IMR-90 (cell line): Measurements from ENCODE around the gene SLC30A1. TPM values are rescaled to one million over a fixed set of nuclear protein-coding genes. Genes with fewer than 3 reads are reported as not detected.

Source experiments
- ATAC-seq: fragments of 200-7000 bp; cut with Tn5 transposase; 2 replicates; pipeline ENCODE4 v1.9.1; 2020; ENCODE audit warnings: low read depth, mild to moderate bottlenecking, moderate library complexity
- BruUV-seq: library from RNA; stranded (reverse); fragments of 400-500 nt; replicated peaks from 2 replicates; lab custom pipeline; 2021; lab: Mats Ljungman, UMichigan
- CTCF ChIA-PET: fragments of 300-600 bp; formaldehyde crosslinking; extraction: SDS; loops from one replicate; lab custom pipeline; 2021; ENCODE audit warnings: antibody characterized with exemption; lab: Yijun Ruan, JAX
- POLR2A ChIA-PET: fragments of 300-600 bp; sonication (Branson Sonifier 250); formaldehyde crosslinking; loops from one replicate; lab custom pipeline; 2022; ENCODE audit warnings: antibody characterized with exemption; ENCODE audit not compliant: unreplicated experiment; lab: Charles Lee
- DNase-seq: peaks from one replicate; pipeline ENCODE4 v3.0.0; 2013
- H2AFZ ChIP-seq: replicated peaks from 2 replicates; pipeline ENCODE3; 2013; ENCODE audit warnings: low read length, mild to moderate bottlenecking; ENCODE audit not compliant: poor library complexity
- H2AK5ac ChIP-seq: 2 replicates; pipeline ENCODE4 v1.6.1; 2013; ENCODE audit warnings: low read depth, low read length, inconsistent platforms
- H2AK9ac ChIP-seq: replicated peaks from 2 replicates; pipeline ENCODE3; 2013; ENCODE audit warnings: mild to moderate bottlenecking, low read depth, low read length, moderate library complexity; ENCODE audit not compliant: poor library complexity
- H2BK120ac ChIP-seq: 2 replicates; pipeline ENCODE4 v1.6.1; 2013; ENCODE audit warnings: low read depth, low read length, inconsistent platforms
- H2BK15ac ChIP-seq: 3 replicates; pipeline ENCODE4 v1.6.1; 2013; ENCODE audit warnings: low read depth, low read length, inconsistent platforms
- H2BK20ac ChIP-seq: 2 replicates; pipeline ENCODE4 v1.6.1; 2013; ENCODE audit warnings: low read depth, mild to moderate bottlenecking, inconsistent platforms, low read length, moderate library complexity
- H2BK5ac ChIP-seq: 2 replicates; pipeline ENCODE4 v1.6.1; 2013; ENCODE audit warnings: mild to moderate bottlenecking, low read depth, low read length, inconsistent platforms; ENCODE audit not compliant: poor library complexity, severe bottlenecking
- H3K14ac ChIP-seq: replicated peaks from 2 replicates; pipeline ENCODE4 v1.6.1; 2013; ENCODE audit warnings: low read depth, low read length, inconsistent platforms
- H3K18ac ChIP-seq: 2 replicates; pipeline ENCODE4 v1.6.1; 2013; ENCODE audit warnings: low read depth, low read length, control low read depth
- H3K23ac ChIP-seq: 2 replicates; pipeline ENCODE4 v1.6.1; 2013; ENCODE audit warnings: low read depth, low read length, inconsistent platforms
- H3K27ac ChIP-seq: 2 replicates; pipeline ENCODE4 v1.5.1; 2013; ENCODE audit warnings: mild to moderate bottlenecking, control low read depth, low read length; ENCODE audit not compliant: insufficient read depth
- H3K27me3 ChIP-seq: 2 replicates; pipeline ENCODE4 v1.6.1; 2013; ENCODE audit warnings: low read length; ENCODE audit not compliant: control insufficient read depth, insufficient read depth
- H3K36me3 ChIP-seq: 2 replicates; pipeline ENCODE4 v1.6.1; 2013; ENCODE audit warnings: low read length, mixed read lengths; ENCODE audit not compliant: control insufficient read depth, insufficient read depth
- H3K4ac ChIP-seq: 2 replicates; pipeline ENCODE4 v1.6.1; 2013; ENCODE audit warnings: low read depth, low read length, inconsistent platforms
- H3K4me1 ChIP-seq: 2 replicates; pipeline ENCODE4 v1.6.1; 2013; ENCODE audit warnings: low read length, mixed read lengths; ENCODE audit not compliant: control insufficient read depth, insufficient read depth
- H3K4me2 ChIP-seq: 2 replicates; pipeline ENCODE4 v1.6.1; 2013; ENCODE audit warnings: low read depth, mild to moderate bottlenecking, control low read depth, low read length, moderate library complexity
- H3K4me3 ChIP-seq: 2 replicates; pipeline ENCODE4 v1.5.1; 2013; ENCODE audit warnings: low read depth, mild to moderate bottlenecking, control low read depth, low read length, moderate library complexity; ENCODE audit not compliant: insufficient read depth
- H3K56ac ChIP-seq: 2 replicates; pipeline ENCODE4 v1.6.1; 2013; ENCODE audit warnings: low read length, inconsistent platforms; ENCODE audit not compliant: insufficient read depth; ENCODE audit errors: extremely low read depth
- H3K79me1 ChIP-seq, 2 experiments: 2 replicates each; pipeline ENCODE4 v1.6.1; 2013; ENCODE audit warnings: low read length in 2 of 2, inconsistent platforms in 1 of 2, low read depth in 1 of 2
- H3K9ac ChIP-seq: 2 replicates; pipeline ENCODE4 v1.6.1; 2013; ENCODE audit warnings: low read depth, low read length, control low read depth
- H3K9me1 ChIP-seq: 2 replicates; pipeline ENCODE4 v1.6.1; 2013; ENCODE audit warnings: low read length, inconsistent platforms; ENCODE audit not compliant: insufficient read depth
- H3K9me3 ChIP-seq: 2 replicates; pipeline ENCODE4 v1.6.1; 2013; ENCODE audit warnings: low read length; ENCODE audit not compliant: control insufficient read depth, insufficient read depth
- H4K20me1 ChIP-seq: 2 replicates; pipeline ENCODE4 v1.6.1; 2013; ENCODE audit warnings: low read length, inconsistent platforms; ENCODE audit not compliant: insufficient read depth
- H4K5ac ChIP-seq: 2 replicates; pipeline ENCODE4 v1.6.1; 2013; ENCODE audit warnings: mild to moderate bottlenecking, low read depth, low read length, control low read depth
- H4K8ac ChIP-seq, 2 experiments: 2 replicates each; pipeline ENCODE4 v1.6.1; 2013; ENCODE audit warnings: low read depth in 2 of 2, low read length in 2 of 2, control low read depth in 1 of 2, inconsistent platforms in 1 of 2
- H4K91ac ChIP-seq: 2 replicates; pipeline ENCODE4 v1.6.1; 2013; ENCODE audit warnings: low read depth, low read length, inconsistent platforms; ENCODE audit not compliant: insufficient read depth
- BHLHE40 ChIP-seq: fragments of 150-350 bp; IDR thresholded peaks from 2 replicates; pipeline ENCODE4 v1.6.1; 2016; ENCODE audit warnings: mild to moderate bottlenecking, low read depth, low read length
- CEBPB ChIP-seq: IDR thresholded peaks from 2 replicates; pipeline ENCODE4 v1.6.1; 2012; ENCODE audit warnings: low read depth, low read length, improper control_type of control experiment
- CHD1 ChIP-seq: IDR thresholded peaks from 2 replicates; pipeline ENCODE4 v1.6.1; 2012; ENCODE audit warnings: low read depth, low read length, improper control_type of control experiment
- CTCF ChIP-seq: conservative IDR thresholded peaks from 2 replicates; pipeline ENCODE4 v1.5.1; 2012; ENCODE audit warnings: mild to moderate bottlenecking, low read depth, low read length, improper control_type of control experiment
- ELK1 ChIP-seq: fragments of 150-350 bp; IDR thresholded peaks from 2 replicates; pipeline ENCODE4 v1.6.1; 2016; ENCODE audit warnings: low read depth, mild to moderate bottlenecking, low read length, moderate library complexity, borderline replicate concordance
- FOS ChIP-seq: fragments of 150-350 bp; IDR thresholded peaks from 2 replicates; pipeline ENCODE4 v1.6.1; 2016; ENCODE audit warnings: low read depth, low read length
- MAFK ChIP-seq: IDR thresholded peaks from 2 replicates; pipeline ENCODE4 v1.6.1; 2012; ENCODE audit warnings: low read depth, low read length, improper control_type of control experiment
- MAZ ChIP-seq: IDR thresholded peaks from 2 replicates; pipeline ENCODE4 v1.6.1; 2012; ENCODE audit warnings: low read depth, mild to moderate bottlenecking, low read length, improper control_type of control experiment, moderate library complexity, borderline replicate concordance
- MXI1 ChIP-seq: IDR thresholded peaks from 2 replicates; pipeline ENCODE4 v1.6.1; 2012; ENCODE audit warnings: low read depth, mild to moderate bottlenecking, low read length, moderate library complexity, borderline replicate concordance
- NFE2L2 ChIP-seq: fragments of 150-350 bp; IDR thresholded peaks from 2 replicates; pipeline ENCODE4 v1.6.1; 2016; ENCODE audit warnings: low read depth, mild to moderate bottlenecking, low read length
- POLR2A ChIP-seq: IDR thresholded peaks from 2 replicates; pipeline ENCODE4 v1.6.1; 2012; ENCODE audit warnings: mild to moderate bottlenecking, low read depth, low read length
- RAD21 ChIP-seq: IDR thresholded peaks from 2 replicates; pipeline ENCODE4 v1.6.1; 2012; ENCODE audit warnings: low read length, improper control_type of control experiment
- RCOR1 ChIP-seq: IDR thresholded peaks from 2 replicates; pipeline ENCODE4 v1.6.1; 2012; ENCODE audit warnings: mild to moderate bottlenecking, low read length, improper control_type of control experiment; ENCODE audit not compliant: insufficient replicate concordance
- RFX5 ChIP-seq: IDR thresholded peaks from 2 replicates; pipeline ENCODE4 v1.8.0; 2012; ENCODE audit warnings: low read depth, mild to moderate bottlenecking, low read length, moderate library complexity
- SMC3 ChIP-seq: fragments of 150-350 bp; IDR thresholded peaks from 2 replicates; pipeline ENCODE4 v1.6.1; 2016; ENCODE audit warnings: low read depth, mild to moderate bottlenecking, antibody characterized with exemption, low read length, moderate library complexity
- USF2 ChIP-seq: fragments of 150-350 bp; IDR thresholded peaks from 2 replicates; pipeline ENCODE4 v1.6.1; 2017; ENCODE audit warnings: mild to moderate bottlenecking, antibody characterized with exemption, low read length, low read depth
- WGBS, 2 experiments: methylation state at CpG; one replicate each; pipeline versions ENCODE4 v1.1.5 to v1.1.7; 2013; ENCODE audit warnings: missing lambda C conversion rate in 2 of 2; ENCODE audit not compliant: insufficient read length in 1 of 2; ENCODE audit errors: extremely low coverage in 2 of 2; 5-methylcytosine and 5-hydroxymethylcytosine counted together
- dilution Hi-C: fragments of 300-500 bp; cut with HindIII; formaldehyde crosslinking; loops from one replicate; pipeline ENCODE4 v1.14.3; 2018; ENCODE audit warnings: low sequenced_read_pairs; ENCODE audit not compliant: unreplicated experiment
- in situ Hi-C: fragments of 300-500 bp; cut with MboI; formaldehyde crosslinking; loops from 3 replicates; pipeline ENCODE4 v1.14.3; 2019; ENCODE audit warnings: low sequenced_read_pairs, inconsistent platforms, mixed read lengths
- intact Hi-C: fragments of 100-400 bp; cut with micrococcal nuclease; formaldehyde crosslinking; loops from 2 replicates; pipeline ENCODE4 v1.10.0; 2022
- polyA plus RNA-seq, 3 experiments: library from polyadenylated mRNA; depleted of rRNA; stranded (reverse); fragments of >200 nt; gene quantifications; 2 replicates each; pipeline ENCODE4 v1.2.3, GENCODE V29; 2012; ENCODE audit warnings: low replicate concordance in 1 of 3
- total RNA-seq: library from RNA; depleted of rRNA; stranded (reverse); fragments of >200 nt; gene quantifications from 2 replicates; pipeline ENCODE4 v1.2.3, GENCODE V29; 2012

Gene SLC30A1
- total and polyA plus RNA-seq, 2 of the 4 experiments (the other 2 are of a cell fraction): 5.4 to 8.4 TPM

- Histone ChIP-seq H3K4me3 (no peak overlapping the region), H3K9me3 (no peaks in the 10 kb centered on the region), H3K56ac (no peak overlapping the region), H4K20me1 (no peaks in the 10 kb centered on the region), H2AK5ac (no peak overlapping the region), H2BK5ac (no peak overlapping the region), H2AFZ (no peak overlapping the region), H4K5ac (no peak overlapping the region), H2BK120ac (no peak overlapping the region), H4K8ac (no peak overlapping the region), H3K4me1 (peaks cover 3% of the 10 kb centered on the region; the same call in 1 of the 2 replicates), H3K4me2 (no peak overlapping the region), H3K27ac (no peak overlapping the region), H3K23ac (no peak overlapping the region), H2BK15ac (no peak overlapping the region), H3K9ac (no peak overlapping the region), H3K9me1 (peaks cover 5% of the 10 kb centered on the region; the same call in 1 of the 2 replicates), H2AK9ac (no peak overlapping the region), H3K14ac (no peak overlapping the region), H3K18ac (no peak overlapping the region), H3K4ac (no peak overlapping the region), H3K79me1 (no peaks in the 10 kb centered on the region), H3K36me3 (no peaks in the 10 kb centered on the region), H2BK20ac (no peak overlapping the region), H4K91ac (no peak overlapping the region), H3K27me3 (no peaks in the 10 kb centered on the region)
- in situ Hi-C loops (no loop called here), intact Hi-C loops (no loop called here), dilution Hi-C loops (no loop called here)
- no TSS peak for BruUV-seq
- TF ChIP-seq RAD21 (no peak), NFE2L2 (no peak), CTCF (no peak), FOS (no peak), SMC3 (no peak), BHLHE40 (no peak), MAZ (no peak), USF2 (no peak), RFX5 (no peak), ELK1 (no peak), MXI1 (no peak), CHD1 (no peak), POLR2A (no peak), MAFK (no peak), RCOR1 (no peak), CEBPB (no peak)
- ChIA-PET CTCF (no interaction called here), POLR2A (no interaction called here)
- WGBS, 2 experiments: no CpG with 5 or more reads among the region's 3 CpGs
- ATAC-seq (no peak), DNase-seq (no peak)
These were observed 44.6 kb upstream of the SLC30A1 start for GRCh38 chr1:211623515-211623914.
